DOHH2 (cell line): ENCODE data around the gene TMEM161B.
"Not testable (repeated sequence)": the region's sequence is repeated elsewhere in the genome, so short reads cannot be mapped to it uniquely, and the experiment has no call there.

ENCODE experiments used
- H3F3A ChIP-seq: fragments of 200-600 bp; sonication (generic), shearing (Covaris generic); 2 replicates; pipeline ENCODE4 v1.6.0; 2016; ENCODE audit warnings: antibody characterized with exemption, mild to moderate bottlenecking; ENCODE audit not compliant: control insufficient read depth, insufficient read depth
- H3K27ac ChIP-seq: fragments of 200-600 bp; sonication (generic); 2 replicates; pipeline ENCODE4 v1.5.1; 2014; ENCODE audit warnings: low read depth, mild to moderate bottlenecking, low read length, moderate library complexity
- H3K27me3 ChIP-seq: fragments of 200-600 bp; sonication (generic); 2 replicates; pipeline ENCODE4 v1.6.1; 2014; ENCODE audit warnings: mild to moderate bottlenecking, low read length, mixed read lengths; ENCODE audit not compliant: control insufficient read depth
- H3K36me3 ChIP-seq: fragments of 200-600 bp; sonication (generic); 2 replicates; pipeline ENCODE4 v1.6.1; 2014; ENCODE audit warnings: mild to moderate bottlenecking, low read length, moderate library complexity, mixed read lengths; ENCODE audit not compliant: control insufficient read depth
- H3K4me1 ChIP-seq: fragments of 200-600 bp; sonication (generic); 2 replicates; pipeline ENCODE4 v1.6.1; 2014; ENCODE audit warnings: mild to moderate bottlenecking, low read length, mixed read lengths; ENCODE audit not compliant: control insufficient read depth
- H3K4me2 ChIP-seq: fragments of 200-600 bp; sonication (generic); 2 replicates; pipeline ENCODE4 v1.6.0; 2014; ENCODE audit warnings: mild to moderate bottlenecking, low read length, moderate library complexity
- H3K4me3 ChIP-seq: fragments of 200-600 bp; sonication (generic); 2 replicates; pipeline ENCODE4 v1.5.1; 2014; ENCODE audit warnings: mild to moderate bottlenecking, low read length, mixed read lengths
- H3K79me2 ChIP-seq: fragments of 200-600 bp; sonication (generic); 2 replicates; pipeline ENCODE4 v1.6.1; 2014; ENCODE audit warnings: mild to moderate bottlenecking, low read length, mixed read lengths; ENCODE audit not compliant: control insufficient read depth
- H3K9me2 ChIP-seq: fragments of 200-600 bp; sonication (generic); replicated peaks from 2 replicates; pipeline ENCODE4 v1.6.1; 2014; ENCODE audit warnings: mild to moderate bottlenecking, low read length, mixed read lengths; ENCODE audit not compliant: control insufficient read depth
- H3K9me3 ChIP-seq: fragments of 200-600 bp; sonication (generic); 2 replicates; pipeline ENCODE4 v1.6.1; 2014; ENCODE audit warnings: antibody characterized with exemption, low read length, mixed read lengths; ENCODE audit not compliant: control insufficient read depth, insufficient read depth
- H4K20me1 ChIP-seq: fragments of 200-600 bp; sonication (generic); 2 replicates; pipeline ENCODE4 v1.6.0; 2014; ENCODE audit warnings: low read depth, mild to moderate bottlenecking, antibody characterized with exemption, low read length, moderate library complexity; ENCODE audit not compliant: control insufficient read depth, insufficient read depth
- EZH2phosphoT487 ChIP-seq: fragments of 200-600 bp; sonication (generic); IDR thresholded peaks from 2 replicates; pipeline ENCODE4 v1.6.1; 2017; ENCODE audit warnings: borderline replicate concordance, mild to moderate bottlenecking, antibody characterized with exemption, low read length, moderate library complexity, mixed read lengths
- TF ChIP-seq, protein P1 (sequence below): fragments of 200-600 bp; sonication (generic); IDR thresholded peaks from one replicate; pipeline ENCODE4 v1.5.1; 2014; ENCODE audit warnings: antibody characterized with exemption, mild to moderate bottlenecking, low read depth, low read length; ENCODE audit not compliant: poor library complexity, severe bottlenecking

Gene TMEM161B

DNA sequence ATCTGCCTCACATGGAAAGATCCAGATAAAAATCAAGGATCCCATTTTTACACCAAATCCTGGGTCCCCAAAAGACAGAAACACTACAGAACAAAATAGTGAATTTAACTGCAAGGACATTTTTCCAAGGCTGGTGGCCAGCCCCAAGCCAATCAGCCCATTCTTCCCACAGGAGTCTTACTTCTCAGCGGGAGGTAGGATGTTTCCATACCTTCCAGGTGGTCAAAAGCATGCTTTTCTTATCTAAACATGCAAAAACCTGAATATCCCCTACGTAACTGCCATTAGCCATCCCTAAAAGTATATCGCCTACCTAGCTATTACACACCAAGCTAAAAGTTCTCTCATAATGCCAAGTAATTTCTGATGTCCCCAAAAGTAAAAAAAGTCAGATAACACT is 20.6 kb downstream of the TMEM161B start:
- Histone ChIP-seq H3K9me2 (no peaks in the 10 kb centered on the region), H3K27me3 (no peaks in the 10 kb centered on the region), H3K79me2 (peaks cover 99% of the 10 kb centered on the region), H3K36me3 (peaks cover 35% of the 10 kb centered on the region), H3F3A (no peaks in the 10 kb centered on the region), H3K4me3 (no peak overlapping the region), H4K20me1 (0 out of 2 replicates have a peak, but pooled peaks cover 3% of the 10 kb centered on the region), H3K4me1 (no peaks in the 10 kb centered on the region), H3K27ac (no peak overlapping the region), H3K9me3 (no peaks in the 10 kb centered on the region), H3K4me2 (no peak overlapping the region)
- TF ChIP-seq, protein P1, sequence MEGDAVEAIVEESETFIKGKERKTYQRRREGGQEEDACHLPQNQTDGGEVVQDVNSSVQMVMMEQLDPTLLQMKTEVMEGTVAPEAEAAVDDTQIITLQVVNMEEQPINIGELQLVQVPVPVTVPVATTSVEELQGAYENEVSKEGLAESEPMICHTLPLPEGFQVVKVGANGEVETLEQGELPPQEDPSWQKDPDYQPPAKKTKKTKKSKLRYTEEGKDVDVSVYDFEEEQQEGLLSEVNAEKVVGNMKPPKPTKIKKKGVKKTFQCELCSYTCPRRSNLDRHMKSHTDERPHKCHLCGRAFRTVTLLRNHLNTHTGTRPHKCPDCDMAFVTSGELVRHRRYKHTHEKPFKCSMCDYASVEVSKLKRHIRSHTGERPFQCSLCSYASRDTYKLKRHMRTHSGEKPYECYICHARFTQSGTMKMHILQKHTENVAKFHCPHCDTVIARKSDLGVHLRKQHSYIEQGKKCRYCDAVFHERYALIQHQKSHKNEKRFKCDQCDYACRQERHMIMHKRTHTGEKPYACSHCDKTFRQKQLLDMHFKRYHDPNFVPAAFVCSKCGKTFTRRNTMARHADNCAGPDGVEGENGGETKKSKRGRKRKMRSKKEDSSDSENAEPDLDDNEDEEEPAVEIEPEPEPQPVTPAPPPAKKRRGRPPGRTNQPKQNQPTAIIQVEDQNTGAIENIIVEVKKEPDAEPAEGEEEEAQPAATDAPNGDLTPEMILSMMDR: no peak
- no peak for TF ChIP-seq EZH2phosphoT487

DNA sequence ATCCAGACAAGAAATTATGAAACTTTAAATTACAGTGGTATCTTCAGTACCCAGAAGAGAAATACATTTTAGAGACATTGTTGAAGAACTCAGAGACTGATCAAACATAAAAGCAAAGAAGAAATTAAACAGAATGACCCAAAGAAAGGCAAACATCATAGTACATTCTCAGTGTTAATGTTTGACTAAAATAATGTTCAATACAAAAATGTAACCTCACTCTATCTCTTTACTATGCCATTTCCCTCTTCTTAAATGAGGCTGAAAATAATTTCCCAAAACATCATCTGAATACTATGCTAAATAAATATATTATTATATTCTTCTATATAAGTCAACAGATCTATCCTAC is 22.8 kb downstream of the TMEM161B start:
- Histone ChIP-seq H3F3A (no peaks in the 10 kb centered on the region), H3K4me3 (no peak overlapping the region), H3K36me3 (peaks cover 33% of the 10 kb centered on the region), H3K4me2 (no peak overlapping the region), H4K20me1 (peaks cover 13% of the 10 kb centered on the region; the same call in 1 of the 2 replicates), H3K9me2 (no peaks in the 10 kb centered on the region), H3K27ac (no peak overlapping the region), H3K27me3 (no peaks in the 10 kb centered on the region), H3K4me1 (no peaks in the 10 kb centered on the region), H3K9me3 (no peaks in the 10 kb centered on the region), H3K79me2 (peaks cover 96% of the 10 kb centered on the region)
- no peak for TF ChIP-seq EZH2phosphoT487

DNA sequence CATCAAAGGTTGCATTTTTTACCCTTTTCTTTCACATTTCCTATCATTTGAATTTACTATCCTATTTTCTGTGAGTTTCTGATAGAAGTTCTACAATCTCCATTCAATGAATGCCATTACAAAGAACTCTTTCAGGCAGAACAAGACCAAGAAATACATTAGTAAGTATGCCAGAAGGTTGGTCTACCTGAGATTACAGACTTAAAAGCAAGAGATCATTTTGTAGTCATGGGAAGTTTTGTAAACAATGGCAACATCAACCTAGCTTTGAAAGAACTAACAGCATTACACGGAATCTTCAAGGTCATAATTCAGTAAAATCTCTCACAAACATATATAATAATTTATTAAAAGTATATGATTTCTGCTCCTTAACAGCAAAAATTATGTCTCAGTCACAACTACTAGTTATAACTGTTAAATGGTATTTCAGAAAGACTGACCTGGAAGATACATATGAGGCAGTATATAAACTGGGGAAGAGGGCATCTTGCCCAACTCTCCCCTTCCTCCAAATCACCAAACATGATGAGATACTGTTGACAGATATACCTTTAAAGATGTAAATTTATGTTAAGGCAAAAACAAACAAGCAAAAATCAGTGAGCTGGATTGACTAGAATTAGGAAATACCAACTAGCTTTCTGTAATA is 23.3 kb downstream of the TMEM161B start:
- Histone ChIP-seq H3K9me2 (no peaks in the 10 kb centered on the region), H3F3A (no peaks in the 10 kb centered on the region), H3K27me3 (no peaks in the 10 kb centered on the region), H3K4me2 (no peak overlapping the region), H3K4me1 (no peaks in the 10 kb centered on the region), H3K27ac (no peak overlapping the region), H3K9me3 (no peaks in the 10 kb centered on the region), H4K20me1 (peaks cover 10% of the 10 kb centered on the region; the same call in 1 of the 2 replicates), H3K36me3 (peaks cover 32% of the 10 kb centered on the region), H3K79me2 (peaks cover 95% of the 10 kb centered on the region), H3K4me3 (no peak overlapping the region)
- TF ChIP-seq EZH2phosphoT487: no peak
- TF ChIP-seq, protein P1: no peak

DNA sequence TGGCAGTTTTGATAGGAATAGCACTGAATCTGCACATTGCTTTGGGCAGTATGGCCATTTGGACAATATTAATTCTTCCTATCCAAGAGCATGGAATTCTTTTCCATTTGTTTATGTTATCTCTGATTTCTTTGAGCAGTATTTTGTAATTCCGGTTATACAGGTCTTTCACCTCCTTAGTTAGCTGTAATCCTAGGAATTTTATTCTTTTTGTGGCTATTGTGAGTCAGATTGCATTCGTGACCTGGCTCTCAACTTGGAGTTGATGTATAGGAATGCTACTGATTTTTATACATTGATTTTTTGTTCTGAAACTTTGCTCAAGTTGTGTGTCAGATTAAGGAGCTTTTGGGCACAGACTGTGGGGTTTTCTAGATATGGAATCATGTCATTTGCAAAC is 24.0 kb downstream of the TMEM161B start:
- no peak overlapping the region for H3K4me3 ChIP-seq
- H3K79me2 ChIP-seq: peaks cover 95% of the 10 kb centered on the region

DNA sequence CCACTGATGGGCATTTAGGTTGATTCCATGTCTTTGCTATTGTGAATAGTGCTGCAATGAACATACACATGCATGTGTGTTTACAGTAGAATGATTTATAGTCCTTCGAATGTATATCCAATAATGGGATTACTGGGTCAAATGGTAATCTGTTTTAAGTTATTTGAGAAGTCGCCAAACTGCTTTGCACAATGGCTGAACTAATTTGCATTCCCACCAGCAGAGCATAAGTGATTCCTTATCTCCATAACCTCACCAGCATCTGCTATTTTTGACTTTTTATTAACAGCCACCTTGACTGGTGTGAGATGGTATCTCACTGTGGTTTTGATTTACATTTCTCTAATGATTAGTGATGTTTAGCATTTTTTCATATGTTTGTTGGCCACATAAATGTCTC is 25.2 kb downstream of the TMEM161B start:
- H3K9me3 ChIP-seq, H3K4me3 ChIP-seq, H3K27me3 ChIP-seq, H4K20me1 ChIP-seq, H3F3A ChIP-seq, H3K9me2 ChIP-seq, H3K4me2 ChIP-seq, H3K27ac ChIP-seq, H3K4me1 ChIP-seq: not testable (repeated sequence)
- H3K36me3 ChIP-seq: peaks cover 29% of the 10 kb centered on the region
- peaks cover 87% of the 10 kb centered on the region for H3K79me2 ChIP-seq

More for the DNA sequence above, 24.0 kb downstream of the TMEM161B start:
- TF ChIP-seq, protein P1: no peak
- no peak for TF ChIP-seq EZH2phosphoT487
- Histone ChIP-seq H3K9me3 (no peaks in the 10 kb centered on the region), H3K36me3 (peaks cover 32% of the 10 kb centered on the region), H3K27me3 (no peaks in the 10 kb centered on the region), H3K9me2 (no peaks in the 10 kb centered on the region), H4K20me1 (peaks cover 9% of the 10 kb centered on the region; the same call in 1 of the 2 replicates), H3K27ac (no peak overlapping the region), H3K4me1 (no peaks in the 10 kb centered on the region), H3F3A (no peaks in the 10 kb centered on the region), H3K4me2 (no peak overlapping the region)
